ENCODE measurements around the gene PDZD4. TPM values are rescaled to one million over a fixed set of nuclear protein-coding genes. Genes with fewer than 3 reads are reported as not detected.

The PDZD4 gene
- total RNA-seq, 1 experiment from 2014 or later = 1.8 TPM

DNA sequence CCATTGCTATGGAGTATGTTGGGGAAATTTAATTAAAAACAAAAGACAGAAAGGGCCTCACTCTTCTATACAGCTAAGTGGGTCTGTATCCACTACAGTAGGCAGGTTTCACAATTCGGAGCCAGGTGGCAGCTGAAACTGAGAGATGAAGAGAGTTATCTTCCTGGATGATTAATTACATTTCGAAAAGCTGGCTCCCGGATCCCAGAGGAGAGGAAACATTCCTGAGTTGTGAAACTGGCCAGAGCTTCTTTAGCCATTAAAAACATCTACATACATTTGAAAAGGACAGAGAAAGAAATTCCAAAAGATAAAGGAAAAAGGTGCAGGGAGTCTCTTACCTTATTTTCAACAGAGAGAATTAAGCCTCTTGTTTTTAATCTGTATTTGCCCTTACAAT lies 15.5 kb upstream of the PDZD4 start:
- no peaks in the 10 kb centered on the region for H3K9me3 ChIP-seq
- Mint-ChIP-seq H3K4me1 (ENCODE audit: low read depth, unreplicated experiment) (no peaks in the 10 kb centered on the region), H3K36me3 (ENCODE audit: insufficient read depth, unreplicated experiment) (no peaks in the 10 kb centered on the region), H3K27me3 (ENCODE audit: insufficient read depth, unreplicated experiment) (peaks cover 6% of the 10 kb centered on the region), H3K4me3 (ENCODE audit: unreplicated experiment) (no peak overlapping the region), H3K9me3 (ENCODE audit: unreplicated experiment) (no peaks in the 10 kb centered on the region), H3K27ac (ENCODE audit: unreplicated experiment) (no peak overlapping the region)
- intact Hi-C loops (cut with micrococcal nuclease; ENCODE audit: unreplicated experiment) = no loop called here
- ChIA-PET CTCF (no interaction called here), POLR2A (no interaction called here)
- H3K4me3 ChIP-seq (ENCODE audit: low read depth, low read length) = no peak overlapping the region
- no TSS peak for BruUV-seq (replicated peaks)
- TF ChIP-seq, protein P1, sequence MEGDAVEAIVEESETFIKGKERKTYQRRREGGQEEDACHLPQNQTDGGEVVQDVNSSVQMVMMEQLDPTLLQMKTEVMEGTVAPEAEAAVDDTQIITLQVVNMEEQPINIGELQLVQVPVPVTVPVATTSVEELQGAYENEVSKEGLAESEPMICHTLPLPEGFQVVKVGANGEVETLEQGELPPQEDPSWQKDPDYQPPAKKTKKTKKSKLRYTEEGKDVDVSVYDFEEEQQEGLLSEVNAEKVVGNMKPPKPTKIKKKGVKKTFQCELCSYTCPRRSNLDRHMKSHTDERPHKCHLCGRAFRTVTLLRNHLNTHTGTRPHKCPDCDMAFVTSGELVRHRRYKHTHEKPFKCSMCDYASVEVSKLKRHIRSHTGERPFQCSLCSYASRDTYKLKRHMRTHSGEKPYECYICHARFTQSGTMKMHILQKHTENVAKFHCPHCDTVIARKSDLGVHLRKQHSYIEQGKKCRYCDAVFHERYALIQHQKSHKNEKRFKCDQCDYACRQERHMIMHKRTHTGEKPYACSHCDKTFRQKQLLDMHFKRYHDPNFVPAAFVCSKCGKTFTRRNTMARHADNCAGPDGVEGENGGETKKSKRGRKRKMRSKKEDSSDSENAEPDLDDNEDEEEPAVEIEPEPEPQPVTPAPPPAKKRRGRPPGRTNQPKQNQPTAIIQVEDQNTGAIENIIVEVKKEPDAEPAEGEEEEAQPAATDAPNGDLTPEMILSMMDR (IDR thresholded peaks at IDR 0.05; ENCODE audit: insufficient read depth in 1 of 2, low read depth in 1 of 2, low read length in 1 of 2, severe bottlenecking in 1 of 2, unreplicated experiment in 1 of 2) = no peak
- no peak for DNase-seq
- H3K4me1 ChIP-seq = no peaks in the 10 kb centered on the region
- no peaks in the 10 kb centered on the region for H3K27me3 ChIP-seq (replicated peaks; ENCODE audit: control insufficient read depth, insufficient read depth, low read length)
- H3K36me3 ChIP-seq (ENCODE audit: control insufficient read depth, insufficient read depth, low read length) = no peaks in the 10 kb centered on the region

DNA sequence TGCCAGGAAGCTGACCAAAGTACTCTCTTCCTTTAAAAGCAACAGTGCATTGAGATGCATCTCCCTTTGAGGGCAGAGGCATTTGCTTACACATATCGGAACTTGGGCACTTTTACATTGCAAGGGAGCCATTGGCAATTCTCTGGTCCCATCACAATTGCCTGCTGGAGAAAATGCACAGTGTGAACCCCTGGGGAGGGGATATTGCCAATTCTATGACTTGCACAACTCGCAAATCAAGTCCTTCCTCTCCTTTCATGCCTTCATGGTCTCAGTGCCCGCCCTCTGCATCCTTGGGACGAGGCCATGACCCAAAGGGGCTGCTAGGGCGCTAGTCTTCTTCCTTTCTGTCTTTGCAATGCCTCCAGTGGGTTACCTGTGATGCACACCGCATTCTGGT lies 14.9 kb upstream of the PDZD4 start:
- intact Hi-C loops (cut with micrococcal nuclease; ENCODE audit: unreplicated experiment) = no loop called here
- CTCF ChIA-PET = no interaction called here
- BruUV-seq (replicated peaks) = no TSS peak
- no peaks in the 10 kb centered on the region for H3K36me3 ChIP-seq (ENCODE audit: control insufficient read depth, insufficient read depth, low read length)
- POLR2A ChIA-PET = no interaction called here
- H3K27me3 ChIP-seq (replicated peaks; ENCODE audit: control insufficient read depth, insufficient read depth, low read length) = no peaks in the 10 kb centered on the region
- Mint-ChIP-seq H3K4me3 (ENCODE audit: unreplicated experiment) (no peak overlapping the region), H3K27ac (ENCODE audit: unreplicated experiment) (no peak overlapping the region), H3K4me1 (ENCODE audit: low read depth, unreplicated experiment) (no peaks in the 10 kb centered on the region), H3K36me3 (ENCODE audit: insufficient read depth, unreplicated experiment) (no peaks in the 10 kb centered on the region), H3K27me3 (ENCODE audit: insufficient read depth, unreplicated experiment) (peaks cover 6% of the 10 kb centered on the region), H3K9me3 (ENCODE audit: unreplicated experiment) (no peaks in the 10 kb centered on the region)
- H3K9me3 ChIP-seq = no peaks in the 10 kb centered on the region
- no peak for DNase-seq
- H3K4me3 ChIP-seq (ENCODE audit: low read depth, low read length) = no peak overlapping the region
- TF ChIP-seq, protein P1 (IDR thresholded peaks at IDR 0.05; ENCODE audit: insufficient read depth in 1 of 2, low read depth in 1 of 2, low read length in 1 of 2, severe bottlenecking in 1 of 2, unreplicated experiment in 1 of 2) = no peak
- no peaks in the 10 kb centered on the region for H3K4me1 ChIP-seq

DNA sequence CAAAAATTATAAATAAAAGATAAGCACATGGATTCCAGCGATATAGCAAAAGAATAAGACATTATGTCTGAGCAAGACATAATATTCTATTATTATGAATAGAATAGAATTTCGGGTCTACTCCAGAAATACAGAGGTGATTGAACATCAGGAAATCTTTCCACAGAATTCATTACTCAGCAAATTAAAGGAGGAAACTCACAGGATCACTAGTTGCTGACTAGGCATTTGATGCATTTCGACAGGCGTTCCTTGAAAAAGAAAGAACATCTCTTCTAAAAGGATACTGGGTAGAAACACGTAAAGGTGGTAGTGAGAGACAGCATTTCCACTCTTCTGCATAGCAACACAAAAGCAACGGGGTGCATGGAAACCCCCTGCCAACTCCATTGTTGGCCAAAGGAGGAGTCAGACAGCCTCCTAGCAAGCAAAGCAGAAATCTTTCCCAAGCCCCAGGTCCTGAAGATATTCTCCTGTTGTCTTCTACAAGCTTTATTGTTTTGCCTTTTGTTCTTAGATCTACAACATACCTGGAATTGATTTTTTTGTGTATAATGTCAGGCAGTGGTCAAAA lies 14.3 kb upstream of the PDZD4 start:
- H3K27ac Mint-ChIP-seq (ENCODE audit: unreplicated experiment) = no peak overlapping the region
- Histone ChIP-seq H3K36me3 (ENCODE audit: control insufficient read depth, insufficient read depth, low read length) (no peaks in the 10 kb centered on the region), H3K4me3 (ENCODE audit: low read depth, low read length) (no peak overlapping the region), H3K9me3 (no peaks in the 10 kb centered on the region), H3K4me1 (no peaks in the 10 kb centered on the region), H3K27me3 (replicated peaks; ENCODE audit: control insufficient read depth, insufficient read depth, low read length) (no peaks in the 10 kb centered on the region)
- intact Hi-C loops (cut with micrococcal nuclease; ENCODE audit: unreplicated experiment) = no loop called here
- no peaks in the 10 kb centered on the region for H3K9me3 Mint-ChIP-seq (ENCODE audit: unreplicated experiment)
- ChIA-PET POLR2A (no interaction called here), CTCF (no interaction called here)
- TF ChIP-seq, protein P1 (IDR thresholded peaks at IDR 0.05; ENCODE audit: insufficient read depth in 1 of 2, low read depth in 1 of 2, low read length in 1 of 2, severe bottlenecking in 1 of 2, unreplicated experiment in 1 of 2) = no peak
- no TSS peak for BruUV-seq (replicated peaks)
- H3K4me3 Mint-ChIP-seq (ENCODE audit: unreplicated experiment) = no peak overlapping the region
- no peaks in the 10 kb centered on the region for H3K36me3 Mint-ChIP-seq (ENCODE audit: insufficient read depth, unreplicated experiment)
- H3K27me3 Mint-ChIP-seq (ENCODE audit: insufficient read depth, unreplicated experiment) = peaks cover 6% of the 10 kb centered on the region
- H3K4me1 Mint-ChIP-seq (ENCODE audit: low read depth, unreplicated experiment) = no peaks in the 10 kb centered on the region
- no peak for DNase-seq

Measured in Caco-2 (cell line).